HEK293T (cell line): Measurements from ENCODE around the gene ITGAD.

ENCODE experiments used
- CTCF ChIA-PET: fragments of 350-600 bp; formaldehyde crosslinking; extraction: SDS; loops from one replicate; lab custom pipeline; 2021; ENCODE audit warnings: antibody characterized with exemption, inconsistent platforms; lab: Yijun Ruan, JAX
- POLR2A ChIA-PET: fragments of 350-600 bp; formaldehyde crosslinking; extraction: SDS; loops from one replicate; lab custom pipeline; 2020; ENCODE audit warnings: antibody characterized with exemption, inconsistent platforms; lab: Yijun Ruan, JAX
- DNase-seq: peaks from one replicate; pipeline ENCODE4 v3.0.0; 2012; ENCODE audit warnings: mixed read lengths; ENCODE audit errors: extremely low spot score
- ARNT ChIP-seq: fragments of 450-650 bp; IDR thresholded peaks from 2 replicates; pipeline ENCODE4 v1.6.1; 2017; ENCODE audit warnings: mild to moderate bottlenecking
- BHLHE40 ChIP-seq: fragments of 450-650 bp; IDR thresholded peaks from 2 replicates; pipeline ENCODE4 v1.6.1; 2016; ENCODE audit warnings: mild to moderate bottlenecking, moderate library complexity, borderline replicate concordance
- CTBP1 ChIP-seq: fragments of 450-650 bp; IDR thresholded peaks from 2 replicates; pipeline ENCODE4 v1.6.1; 2016; ENCODE audit warnings: borderline replicate concordance
- ELF4 ChIP-seq: fragments of 450-650 bp; IDR thresholded peaks from 2 replicates; pipeline ENCODE4 v1.6.1; 2017; ENCODE audit warnings: antibody characterized with exemption
- FOXA1 ChIP-seq: fragments of 450-650 bp; IDR thresholded peaks from 2 replicates; pipeline ENCODE4 v1.6.1; 2016; ENCODE audit warnings: mild to moderate bottlenecking
- FOXK2 ChIP-seq: fragments of 450-650 bp; IDR thresholded peaks from 2 replicates; pipeline ENCODE4 v1.6.1; 2016; ENCODE audit warnings: mild to moderate bottlenecking
- FOXM1 ChIP-seq: fragments of 450-650 bp; IDR thresholded peaks from 2 replicates; pipeline ENCODE4 v1.6.1; 2017; ENCODE audit warnings: mild to moderate bottlenecking, borderline replicate concordance
- HDGF ChIP-seq: fragments of 450-650 bp; IDR thresholded peaks from 2 replicates; pipeline ENCODE4 v1.6.1; 2017; ENCODE audit warnings: antibody characterized with exemption, borderline replicate concordance
- L3MBTL2 ChIP-seq: fragments of 450-650 bp; conservative IDR thresholded peaks from 2 replicates; pipeline ENCODE4 v1.6.1; 2016; ENCODE audit warnings: mild to moderate bottlenecking
- LEF1 ChIP-seq: fragments of 450-650 bp; IDR thresholded peaks from 2 replicates; pipeline ENCODE4 v1.6.1; 2017; ENCODE audit warnings: mild to moderate bottlenecking, borderline replicate concordance
- NFRKB ChIP-seq: fragments of 450-650 bp; IDR thresholded peaks from 2 replicates; pipeline ENCODE4 v1.6.1; 2016; ENCODE audit warnings: mild to moderate bottlenecking, moderate library complexity
- SP1 ChIP-seq: fragments of 450-650 bp; IDR thresholded peaks from 2 replicates; pipeline ENCODE4 v1.6.1; 2017
- SUZ12 ChIP-seq: fragments of 450-650 bp; IDR thresholded peaks from 2 replicates; pipeline ENCODE4 v1.6.1; 2016; ENCODE audit warnings: mild to moderate bottlenecking
- TARDBP ChIP-seq: fragments of 450-650 bp; IDR thresholded peaks from 2 replicates; pipeline ENCODE4 v1.6.1; 2016
- ZNF384 ChIP-seq: fragments of 450-650 bp; IDR thresholded peaks from 2 replicates; pipeline ENCODE4 v1.6.1; 2016
- TF ChIP-seq, protein P1 (sequence below): fragments of 450-650 bp; IDR thresholded peaks from 2 replicates; pipeline ENCODE4 v1.6.1; 2016

ITGAD gene

DNA sequence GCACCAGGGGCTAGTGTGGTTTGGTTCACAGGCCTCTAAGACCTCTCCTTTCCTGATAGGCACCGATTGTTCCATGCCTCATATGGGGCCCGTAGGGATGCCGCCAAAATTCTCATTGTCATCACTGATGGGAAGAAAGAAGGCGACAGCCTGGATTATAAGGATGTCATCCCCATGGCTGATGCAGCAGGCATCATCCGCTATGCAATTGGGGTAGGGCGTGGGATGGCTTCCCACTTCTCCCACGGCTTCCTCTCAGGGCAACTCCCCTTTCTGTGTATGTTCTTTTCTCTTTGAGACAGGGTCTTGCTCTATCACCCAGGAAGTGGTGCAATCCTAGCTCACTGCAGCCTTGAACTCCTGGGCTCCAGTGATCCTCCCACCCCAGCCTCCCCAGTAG, 32.9 kb upstream of the ITGAD start:
- POLR2A ChIA-PET, result no interaction called here
- CTCF ChIA-PET, result no interaction called here
- no peak for DNase-seq
- no peak for TF ChIP-seq SUZ12
- TF ChIP-seq BHLHE40, result no peak
- no peak for TF ChIP-seq NFRKB
- no peak for TF ChIP-seq FOXK2
- TF ChIP-seq LEF1, result no peak
- TF ChIP-seq FOXM1, result no peak
- TF ChIP-seq, protein P1, sequence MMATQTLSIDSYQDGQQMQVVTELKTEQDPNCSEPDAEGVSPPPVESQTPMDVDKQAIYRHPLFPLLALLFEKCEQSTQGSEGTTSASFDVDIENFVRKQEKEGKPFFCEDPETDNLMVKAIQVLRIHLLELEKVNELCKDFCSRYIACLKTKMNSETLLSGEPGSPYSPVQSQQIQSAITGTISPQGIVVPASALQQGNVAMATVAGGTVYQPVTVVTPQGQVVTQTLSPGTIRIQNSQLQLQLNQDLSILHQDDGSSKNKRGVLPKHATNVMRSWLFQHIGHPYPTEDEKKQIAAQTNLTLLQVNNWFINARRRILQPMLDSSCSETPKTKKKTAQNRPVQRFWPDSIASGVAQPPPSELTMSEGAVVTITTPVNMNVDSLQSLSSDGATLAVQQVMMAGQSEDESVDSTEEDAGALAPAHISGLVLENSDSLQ, result no peak
- TF ChIP-seq FOXA1, result no peak
- no peak for TF ChIP-seq SP1
- no peak for TF ChIP-seq ZNF384
- no peak for TF ChIP-seq CTBP1
- TF ChIP-seq TARDBP, result no peak
- TF ChIP-seq HDGF, result no peak
- TF ChIP-seq ARNT, result no peak
- TF ChIP-seq L3MBTL2, result no peak
- TF ChIP-seq ELF4, result no peak

DNA sequence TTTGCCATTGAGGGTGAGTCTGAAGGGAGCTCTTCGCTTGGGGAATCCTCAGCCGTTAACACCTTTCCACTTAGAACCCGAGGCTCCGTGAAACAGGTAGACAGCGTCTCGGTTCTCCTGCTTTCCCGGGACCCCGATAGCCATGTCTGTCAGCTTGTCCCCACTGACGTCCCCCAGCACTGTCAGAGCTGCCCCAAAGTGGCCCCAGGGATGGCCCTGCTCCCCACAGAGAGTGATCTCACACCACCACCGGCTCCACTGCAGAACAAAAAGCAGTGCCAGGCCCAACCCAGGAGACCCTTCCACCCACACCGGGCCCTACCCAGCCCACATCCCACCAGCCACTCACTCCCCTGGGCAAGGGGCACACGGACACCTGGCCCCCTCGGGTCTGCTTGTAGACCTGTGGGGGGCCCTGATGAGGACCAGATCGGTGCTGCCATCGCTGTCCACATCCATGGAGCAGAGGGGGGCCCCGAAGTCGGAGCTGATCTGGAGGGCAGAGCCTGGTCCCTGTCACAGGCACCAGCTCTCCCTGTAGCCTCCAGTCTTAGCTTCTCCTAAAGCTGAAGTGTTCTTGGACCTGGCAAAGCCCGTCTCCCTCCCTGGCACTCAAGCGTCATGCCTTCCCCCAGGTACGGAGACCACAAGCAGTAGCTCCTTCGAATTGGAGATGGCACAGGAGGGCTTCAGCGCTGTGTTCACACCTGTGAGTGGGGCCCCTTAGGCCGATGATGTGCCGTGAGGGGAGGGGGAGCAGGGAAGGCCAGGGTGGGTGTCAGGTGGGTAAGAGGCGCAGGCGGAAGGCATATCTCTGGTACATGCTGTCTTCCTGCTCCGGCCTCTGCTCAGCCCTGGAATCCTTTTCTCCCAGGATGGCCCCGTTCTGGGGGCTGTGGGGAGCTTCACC, 31.7 kb upstream of the ITGAD start:
- no peak for DNase-seq
- TF ChIP-seq CTBP1, result no peak
- no peak for TF ChIP-seq FOXA1
- TF ChIP-seq TARDBP, result no peak
- TF ChIP-seq FOXK2, result no peak
- no peak for TF ChIP-seq HDGF
- no peak for TF ChIP-seq SP1
- CTCF ChIA-PET, result interaction anchor here (0.6 kb wide), 1 partner anchor 117 kb away, joined by 3 read pairs; no protein-coding TSS in a partner anchor
- POLR2A ChIA-PET, result no interaction called here

DNA sequence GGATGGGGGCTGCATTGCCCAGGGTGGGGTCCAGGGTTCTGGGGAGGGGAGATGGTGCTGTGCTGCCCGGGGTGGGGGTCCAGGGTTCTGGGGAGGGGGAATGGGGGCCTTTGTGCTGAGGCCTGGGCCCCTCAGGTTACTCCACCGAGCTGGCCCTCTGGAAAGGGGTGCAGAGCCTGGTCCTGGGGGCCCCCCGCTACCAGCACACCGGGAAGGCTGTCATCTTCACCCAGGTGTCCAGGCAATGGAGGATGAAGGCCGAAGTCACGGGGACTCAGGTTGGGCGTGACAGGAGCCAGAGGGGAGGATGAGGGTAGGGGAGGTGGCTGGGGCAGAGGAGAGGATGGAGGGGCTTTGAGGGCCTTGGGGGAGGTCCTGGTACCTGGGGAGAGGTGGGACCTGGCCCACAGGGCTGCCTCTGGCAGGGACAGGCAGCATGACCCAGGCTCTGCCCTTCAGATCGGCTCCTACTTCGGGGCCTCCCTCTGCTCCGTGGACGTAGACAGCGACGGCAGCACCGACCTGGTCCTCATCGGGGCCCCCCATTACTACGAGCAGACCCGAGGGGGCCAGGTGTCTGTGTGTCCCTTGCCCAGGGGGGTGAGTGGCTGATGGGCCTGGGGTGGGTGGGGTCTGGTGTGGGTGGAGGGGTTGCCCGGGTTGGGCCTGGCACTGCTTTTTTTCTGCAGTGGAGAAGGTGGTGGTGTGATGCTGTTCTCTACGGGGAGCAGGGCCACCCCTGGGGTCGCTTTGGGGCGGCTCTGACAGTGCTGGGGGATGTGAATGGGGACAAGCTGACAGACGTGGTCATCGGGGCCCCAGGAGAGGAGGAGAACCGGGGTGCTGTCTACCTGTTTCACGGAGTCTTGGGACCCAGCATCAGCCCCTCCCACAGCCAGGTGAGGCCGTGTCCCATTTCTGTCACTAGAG, 30.4 kb upstream of the ITGAD start:
- DNase-seq, result no peak
- TF ChIP-seq BHLHE40, result no peak
- TF ChIP-seq ARNT, result no peak
- no peak for TF ChIP-seq ZNF384
- TF ChIP-seq L3MBTL2, result no peak
- TF ChIP-seq FOXM1, result no peak
- TF ChIP-seq HDGF, result no peak
- TF ChIP-seq NFRKB, result no peak
- TF ChIP-seq LEF1, result no peak
- no peak for TF ChIP-seq FOXA1
- TF ChIP-seq, protein P1, result no peak
- no peak for TF ChIP-seq TARDBP
- TF ChIP-seq ELF4, result no peak
- no peak for TF ChIP-seq FOXK2
- TF ChIP-seq SP1, result no peak
- POLR2A ChIA-PET, result no interaction called here
- CTCF ChIA-PET, result no interaction called here

DNA sequence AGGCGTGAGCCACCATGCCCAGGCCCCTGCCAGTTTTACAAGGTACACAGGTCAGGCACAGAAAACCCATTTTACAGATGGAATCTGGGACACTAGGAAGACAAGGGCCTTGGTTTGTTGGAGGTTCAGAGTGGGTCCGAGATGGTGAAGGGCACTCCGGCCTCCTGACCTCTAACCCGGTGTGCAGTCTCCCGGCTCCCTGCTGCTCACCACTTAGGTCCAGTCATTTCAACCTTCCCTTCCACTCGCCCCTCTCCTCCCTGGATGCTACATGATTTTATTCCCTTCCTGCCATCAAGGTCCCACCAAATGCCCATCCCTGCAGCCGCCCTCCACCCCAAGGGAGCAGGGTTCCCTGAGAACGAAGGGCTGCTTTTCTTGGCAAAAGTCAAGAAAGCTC, 29.4 kb upstream of the ITGAD start:
- CTCF ChIA-PET, result no interaction called here

DNA sequence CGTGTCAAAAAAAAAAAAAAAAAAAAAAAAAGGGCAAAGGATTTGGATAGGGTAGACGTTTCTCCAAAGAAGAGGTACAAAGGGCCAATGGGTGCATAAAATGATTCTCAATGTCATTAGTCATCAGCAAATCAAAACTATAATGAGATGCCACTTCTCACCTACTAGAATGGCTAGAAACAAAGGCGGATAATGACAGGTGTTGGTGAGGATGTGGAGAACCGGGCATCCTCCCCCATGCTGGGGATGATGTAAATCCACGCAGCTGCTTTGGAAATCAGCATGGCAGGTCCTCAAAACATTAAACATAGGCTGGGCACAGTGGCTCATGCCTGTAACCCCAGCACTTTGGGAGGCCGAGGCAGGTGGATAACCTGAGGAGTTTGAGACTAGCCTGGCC, 28.7 kb upstream of the ITGAD start:
- POLR2A ChIA-PET, result no interaction called here
- CTCF ChIA-PET, result no interaction called here
- TF ChIP-seq HDGF (no peak), ELF4 (no peak), TARDBP (no peak), SP1 (no peak), ZNF384 (no peak), SUZ12 (no peak), FOXM1 (no peak), NFRKB (no peak)
- TF ChIP-seq, protein P1, result no peak
- no peak for DNase-seq

More for the DNA sequence above, 29.4 kb upstream of the ITGAD start:
- POLR2A ChIA-PET, result no interaction called here
- no peak for TF ChIP-seq ZNF384
- TF ChIP-seq FOXA1, result no peak
- no peak for TF ChIP-seq SP1
- no peak for TF ChIP-seq CTBP1
- TF ChIP-seq, protein P1, result no peak
- TF ChIP-seq NFRKB, result no peak
- no peak for DNase-seq
